Left cardiac atrium (tissue), 4 donors: Measurements from ENCODE around the gene SMC6. TPM values are rescaled to one million over a fixed set of nuclear protein-coding genes. Genes with fewer than 3 reads are reported as not detected.

ENCODE experiments used
- ATAC-seq, 2 donors: fragments of 200-7000 bp; cut with Tn5 transposase; one replicate each; pipeline ENCODE4 v1.9.1; 2020; ENCODE audit warnings: mild to moderate bottlenecking in 2 of 2, moderate library complexity in 2 of 2
- DNase-seq: peaks from one replicate; pipeline ENCODE4 v3.0.0-alpha.2; 2020
- intact Hi-C, 2 donors: fragments of 100-400 bp; cut with DNase I; formaldehyde crosslinking; loops; one replicate each; pipeline versions ENCODE4 v1.14.1 to v1.15.1; 2022 to 2023
- long read RNA-seq: library from polyadenylated mRNA; unstranded; transcript quantifications from one replicate; pipeline ENCODE4 v2.0.0, GENCODE V29; 2021
- total RNA-seq, 2 donors: library from RNA; stranded (reverse); fragmentation: NEBNext Ultra II Directional; extraction: Animal tissue kit (Norgen Biotek cat#: 25700); gene quantifications; one replicate each; pipeline ENCODE4 v1.2.1, GENCODE V29; 2021
- donor health status: DM: no; HTN: yes; CAD: no.
- donor health status: DM: no; HTN: yes; CAD: no; lungs with severe emphysema.
- donor health status: DM: yes; HTN: yes; CAD: no.
- donor health status: Dilated cardiomyopathy.

Gene SMC6
- 10 to 100 TPM; 12.4 to 12.8 TPM for total RNA-seq
- long read RNA-seq, full-length matches to known transcripts: 2 of 11 reads
- long read RNA-seq, partial matches to known transcripts: 9 of 11 reads
- long read RNA-seq, other reads (novel, unspliced or antisense): 0 of 11 reads

GRCh38 chr2:17753803-17754663 is at the start of gene SMC6, which contains the start of gene GEN1:
Gene SMC6, minus strand, starts transcription at chr2:17753810. Its CDS starts 7,864 bp downstream, at chr2:17745946.
Gene GEN1, plus strand, starts transcription at chr2:17754138. Its CDS starts 5,806 bp downstream, at chr2:17759944.
- intact Hi-C loops: loop anchor here in 1 of 2 donors (5.0 kb wide), 1 partner anchor 73 kb away; no protein-coding TSS in a partner anchor
- ATAC-seq (peak; percentile 97 to 98), DNase-seq (peak; percentile 90)

- intact Hi-C loops: no loop called here
- DNase-seq (no peak), ATAC-seq (no peak)
Measured at GRCh38 chr2:17800693-17801458, 47.3 kb upstream of the SMC6 start.

- no peak for DNase-seq
Measured at GRCh38 chr2:17800219-17800618, 46.6 kb upstream of the SMC6 start.

GRCh38 chr2:17799301-17800120 is 45.9 kb upstream of the SMC6 start:
- intact Hi-C loops: no loop called here
- no peak for DNase-seq

More at GRCh38 chr2:17800219-17800618, 46.6 kb upstream of the SMC6 start:
- intact Hi-C loops: no loop called here
- peak in 1 of 2 donors; percentile 73 for ATAC-seq

GRCh38 chr2:17798338-17798737 is 44.7 kb upstream of the SMC6 start:
- DNase-seq: no peak
- ATAC-seq: no peak
- intact Hi-C loops: no loop called here

More at GRCh38 chr2:17799301-17800120, 45.9 kb upstream of the SMC6 start:
- peak in 1 of 2 donors; percentile 20 for ATAC-seq

GRCh38 chr2:17795309-17795708 is 41.7 kb upstream of the SMC6 start:
- ATAC-seq: no peak
- DNase-seq: no peak
- intact Hi-C loops: no loop called here

- intact Hi-C loops: no loop called here
- DNase-seq (no peak), ATAC-seq (no peak)
Measured at GRCh38 chr2:17793803-17794354, 40.3 kb upstream of the SMC6 start.

- intact Hi-C loops: no loop called here
- no peak for DNase-seq
- no peak for ATAC-seq
Measured at GRCh38 chr2:17793296-17793695, 39.7 kb upstream of the SMC6 start.

GRCh38 chr2:17792515-17792914 is 38.9 kb upstream of the SMC6 start:
- intact Hi-C loops: no loop called here
- ATAC-seq (no peak), DNase-seq (no peak)

- intact Hi-C loops: no loop called here
- DNase-seq (no peak), ATAC-seq (no peak)
Measured at GRCh38 chr2:17791817-17792130, 38.2 kb upstream of the SMC6 start.

- intact Hi-C loops: no loop called here
- no peak for DNase-seq
- no peak for ATAC-seq
Measured at GRCh38 chr2:17791121-17791816, 37.7 kb upstream of the SMC6 start.

GRCh38 chr2:17790536-17790935 is 36.9 kb upstream of the SMC6 start:
- DNase-seq (no peak), ATAC-seq (no peak)
- intact Hi-C loops: no loop called here

GRCh38 chr2:17788773-17789172 is 35.2 kb upstream of the SMC6 start:
- ATAC-seq (no peak), DNase-seq (no peak)
- intact Hi-C loops: no loop called here

- intact Hi-C loops: no loop called here
- ATAC-seq: no peak
- DNase-seq: no peak
Measured at GRCh38 chr2:17786727-17787126, 33.1 kb upstream of the SMC6 start.

- ATAC-seq (no peak), DNase-seq (no peak)
- intact Hi-C loops: no loop called here
Measured at GRCh38 chr2:17781482-17781881, 27.9 kb upstream of the SMC6 start.

GRCh38 chr2:17780546-17780945 is 26.9 kb upstream of the SMC6 start:
- ATAC-seq (no peak), DNase-seq (no peak)
- intact Hi-C loops: no loop called here

GRCh38 chr2:17772532-17772931 is 18.9 kb upstream of the SMC6 start:
- DNase-seq: no peak
- no peak for ATAC-seq

GRCh38 chr2:17771956-17772355 is 18.3 kb upstream of the SMC6 start:
- ATAC-seq (no peak), DNase-seq (no peak)
- intact Hi-C loops: no loop called here

More at GRCh38 chr2:17772532-17772931, 18.9 kb upstream of the SMC6 start:
- intact Hi-C loops: no loop called here
